Suprapubic skin (tissue), 3 donors: ENCODE results near the gene BGLAP.

ENCODE experiments used
- CTCF ChIP-seq, 2 donors: fragments of 200-600 bp in 1 of 2; fragments of 450-650 bp in 1 of 2; sonication (generic) in 1 of 2; IDR thresholded peaks; one replicate each; pipeline ENCODE4 v1.5.1; 2016 to 2019; ENCODE audit warnings: antibody characterized with exemption in 2 of 2, mild to moderate bottlenecking in 1 of 2, moderate library complexity in 1 of 2
- POLR2A ChIP-seq, 2 donors: fragments of 450-650 bp; IDR thresholded peaks; one replicate each; pipeline ENCODE4 v1.6.1; 2017; ENCODE audit warnings: antibody characterized with exemption in 2 of 2, mild to moderate bottlenecking in 2 of 2, moderate library complexity in 2 of 2

- no peak for TF ChIP-seq POLR2A (IDR thresholded peaks at IDR 0.05)
- TF ChIP-seq CTCF (IDR thresholded peaks at IDR 0.05) = no peak
Measured at GRCh38 chr1:156244126-156244525, 2.1 kb downstream of the BGLAP start.
